ENCODE measurements around the gene FAM240A. TPM values are rescaled to one million over a fixed set of nuclear protein-coding genes. Genes with fewer than 3 reads are reported as not detected.

The FAM240A gene
- total and polyA plus RNA-seq, 2 donors from 2014 or later = 0.44 TPM; not detected in 1

DNA sequence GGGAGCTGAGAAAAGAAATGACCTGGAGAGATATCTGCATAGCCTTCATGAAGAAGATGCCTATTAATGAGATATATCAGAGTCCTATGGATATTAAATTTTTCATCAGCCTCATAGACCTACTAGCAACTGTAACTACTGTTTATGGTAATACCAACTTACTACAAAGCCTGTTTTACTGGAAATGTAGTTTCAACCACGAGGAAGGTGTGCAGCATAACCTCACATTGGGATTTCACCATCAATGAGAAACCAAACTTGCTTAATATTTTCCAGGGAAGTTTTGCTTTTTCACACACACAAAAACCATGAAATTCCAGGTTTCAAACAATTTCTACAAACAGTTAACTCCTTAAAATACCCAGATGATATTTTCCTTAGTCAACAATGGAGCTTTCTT, 31.4 kb downstream of the FAM240A start:
- no peaks in the 10 kb centered on the region for H3K36me3 ChIP-seq (ENCODE audit: control insufficient read depth in 2 of 3, insufficient read depth in 3 of 3, low read length in 3 of 3)
- TF ChIP-seq, protein P1, sequence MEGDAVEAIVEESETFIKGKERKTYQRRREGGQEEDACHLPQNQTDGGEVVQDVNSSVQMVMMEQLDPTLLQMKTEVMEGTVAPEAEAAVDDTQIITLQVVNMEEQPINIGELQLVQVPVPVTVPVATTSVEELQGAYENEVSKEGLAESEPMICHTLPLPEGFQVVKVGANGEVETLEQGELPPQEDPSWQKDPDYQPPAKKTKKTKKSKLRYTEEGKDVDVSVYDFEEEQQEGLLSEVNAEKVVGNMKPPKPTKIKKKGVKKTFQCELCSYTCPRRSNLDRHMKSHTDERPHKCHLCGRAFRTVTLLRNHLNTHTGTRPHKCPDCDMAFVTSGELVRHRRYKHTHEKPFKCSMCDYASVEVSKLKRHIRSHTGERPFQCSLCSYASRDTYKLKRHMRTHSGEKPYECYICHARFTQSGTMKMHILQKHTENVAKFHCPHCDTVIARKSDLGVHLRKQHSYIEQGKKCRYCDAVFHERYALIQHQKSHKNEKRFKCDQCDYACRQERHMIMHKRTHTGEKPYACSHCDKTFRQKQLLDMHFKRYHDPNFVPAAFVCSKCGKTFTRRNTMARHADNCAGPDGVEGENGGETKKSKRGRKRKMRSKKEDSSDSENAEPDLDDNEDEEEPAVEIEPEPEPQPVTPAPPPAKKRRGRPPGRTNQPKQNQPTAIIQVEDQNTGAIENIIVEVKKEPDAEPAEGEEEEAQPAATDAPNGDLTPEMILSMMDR (IDR thresholded peaks at IDR 0.05; ENCODE audit: borderline replicate concordance, extremely low read depth, insufficient read depth) = no peak
- FAIRE-seq (no peak), DNase-seq (no peak)
- H3K27me3 ChIP-seq (ENCODE audit: control insufficient read depth, insufficient read depth, low read length) = no peaks in the 10 kb centered on the region
- H3K9me3 ChIP-seq (ENCODE audit: control insufficient read depth in 2 of 3, insufficient read depth in 1 of 3, low read length in 3 of 3) = peaks cover 0 to 2% (median 0%) of the 10 kb centered on the region in 3 donors
- no peak overlapping the region for H3K27ac ChIP-seq (ENCODE audit: low read depth in 2 of 2, low read length in 2 of 2)
- no peak overlapping the region for H3K4me3 ChIP-seq (ENCODE audit: low read length in 3 of 3)
- H3K9ac ChIP-seq (ENCODE audit: low read length in 3 of 3) = no peak overlapping the region
- intact Hi-C loops (cut with DNase I) = no loop called here
- no peaks in the 10 kb centered on the region for H3K4me1 ChIP-seq (ENCODE audit: control insufficient read depth in 2 of 3, insufficient read depth in 2 of 3, low read depth in 1 of 3, low read length in 3 of 3)

DNA sequence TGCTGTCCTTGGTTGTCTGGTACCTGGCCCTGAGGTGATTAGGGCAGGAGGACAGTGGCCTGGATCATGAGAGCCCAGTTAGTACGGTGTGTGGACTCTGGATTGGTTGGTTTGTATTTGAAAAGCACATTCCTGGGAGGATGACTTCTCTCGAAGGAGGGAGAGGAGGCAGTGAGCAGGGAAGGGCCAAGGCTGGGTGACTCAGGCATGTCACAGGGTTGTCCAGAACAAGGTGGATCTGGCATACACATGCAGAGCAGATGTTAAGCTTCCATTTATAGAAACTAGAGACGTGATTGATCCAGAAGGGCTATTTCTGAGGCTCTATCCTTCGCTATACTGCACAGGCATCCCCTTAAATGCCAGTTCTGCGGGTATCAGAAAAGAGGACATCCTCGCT, 34.4 kb downstream of the FAM240A start:
- no peak overlapping the region for H3K4me3 ChIP-seq (ENCODE audit: low read length in 3 of 3)
- no peaks in the 10 kb centered on the region for H3K36me3 ChIP-seq (ENCODE audit: control insufficient read depth in 2 of 3, insufficient read depth in 3 of 3, low read length in 3 of 3)
- H3K9ac ChIP-seq (ENCODE audit: low read length in 3 of 3) = no peak overlapping the region
- FAIRE-seq (no peak), DNase-seq (no peak)
- H3K4me1 ChIP-seq (ENCODE audit: control insufficient read depth in 2 of 3, insufficient read depth in 2 of 3, low read depth in 1 of 3, low read length in 3 of 3) = no peaks in the 10 kb centered on the region
- H3K27ac ChIP-seq (ENCODE audit: low read depth in 2 of 2, low read length in 2 of 2) = no peak overlapping the region
- H3K9me3 ChIP-seq (ENCODE audit: control insufficient read depth in 2 of 3, insufficient read depth in 1 of 3, low read length in 3 of 3) = no peaks in the 10 kb centered on the region
- intact Hi-C loops (cut with DNase I) = no loop called here
- TF ChIP-seq, protein P1 (IDR thresholded peaks at IDR 0.05; ENCODE audit: borderline replicate concordance, extremely low read depth, insufficient read depth) = no peak
- no peaks in the 10 kb centered on the region for H3K27me3 ChIP-seq (ENCODE audit: control insufficient read depth, insufficient read depth, low read length)

DNA sequence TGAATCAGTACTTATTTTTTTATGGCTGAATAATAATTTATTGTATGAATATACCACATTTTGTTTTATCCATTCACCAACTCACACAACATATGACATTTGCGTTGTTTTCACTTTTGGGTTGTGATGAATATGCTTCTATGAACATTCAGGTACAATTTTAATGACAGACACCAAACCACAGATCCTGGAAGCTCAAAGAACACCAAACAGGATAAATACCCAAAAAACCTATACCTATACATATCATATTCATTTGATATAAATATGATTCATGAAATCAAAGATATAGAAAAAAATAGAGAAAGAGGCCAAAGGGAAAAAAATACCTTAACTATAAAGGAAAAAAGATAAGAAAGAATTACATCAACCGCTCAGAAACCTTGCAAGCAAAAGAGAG, 35.8 kb downstream of the FAM240A start:
- no peaks in the 10 kb centered on the region for H3K36me3 ChIP-seq (ENCODE audit: control insufficient read depth in 2 of 3, insufficient read depth in 3 of 3, low read length in 3 of 3)
- no peaks in the 10 kb centered on the region for H3K27me3 ChIP-seq (ENCODE audit: control insufficient read depth, insufficient read depth, low read length)
- H3K27ac ChIP-seq (ENCODE audit: low read depth in 2 of 2, low read length in 2 of 2) = no peak overlapping the region
- no peaks in the 10 kb centered on the region for H3K4me1 ChIP-seq (ENCODE audit: control insufficient read depth in 2 of 3, insufficient read depth in 2 of 3, low read depth in 1 of 3, low read length in 3 of 3)
- H3K4me3 ChIP-seq (ENCODE audit: low read length in 3 of 3) = no peak overlapping the region
- DNase-seq = no peak
- H3K9ac ChIP-seq (ENCODE audit: low read length in 3 of 3) = no peak overlapping the region
- FAIRE-seq = no peak
- intact Hi-C loops (cut with DNase I) = no loop called here
- TF ChIP-seq, protein P1 (IDR thresholded peaks at IDR 0.05; ENCODE audit: borderline replicate concordance, extremely low read depth, insufficient read depth) = no peak
- peaks cover 0 to 7% (median 0%) of the 10 kb centered on the region in 3 donors for H3K9me3 ChIP-seq (ENCODE audit: control insufficient read depth in 2 of 3, insufficient read depth in 1 of 3, low read length in 3 of 3)

DNA sequence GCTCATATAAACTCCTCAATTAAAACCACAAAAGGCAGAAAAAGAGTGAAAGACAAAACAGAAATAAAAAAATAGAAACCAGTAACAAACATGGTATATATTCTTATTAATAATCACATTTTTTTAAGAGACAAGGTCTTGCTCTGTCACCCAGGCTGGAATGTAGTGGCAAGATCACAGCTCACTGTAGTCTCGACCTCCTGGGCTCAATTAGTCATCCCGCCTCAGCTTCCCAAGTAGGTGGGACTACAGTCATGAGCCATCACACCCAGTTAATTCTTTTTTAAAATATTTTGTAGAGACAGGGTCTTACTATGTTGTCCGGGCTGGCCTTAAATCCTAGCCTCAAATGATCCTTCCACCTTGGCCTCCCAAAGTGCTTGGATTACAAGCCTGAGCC, 37.1 kb downstream of the FAM240A start:
- DNase-seq (no peak), FAIRE-seq (no peak)
- no peak overlapping the region for H3K4me3 ChIP-seq (ENCODE audit: low read length in 3 of 3)
- no peak overlapping the region for H3K27ac ChIP-seq (ENCODE audit: low read depth in 2 of 2, low read length in 2 of 2)
- intact Hi-C loops (cut with DNase I) = no loop called here
- no peaks in the 10 kb centered on the region for H3K27me3 ChIP-seq (ENCODE audit: control insufficient read depth, insufficient read depth, low read length)
- H3K9me3 ChIP-seq (ENCODE audit: control insufficient read depth in 2 of 3, insufficient read depth in 1 of 3, low read length in 3 of 3) = peaks cover 0 to 7% (median 0%) of the 10 kb centered on the region in 3 donors
- TF ChIP-seq, protein P1 (IDR thresholded peaks at IDR 0.05; ENCODE audit: borderline replicate concordance, extremely low read depth, insufficient read depth) = no peak
- H3K36me3 ChIP-seq (ENCODE audit: control insufficient read depth in 2 of 3, insufficient read depth in 3 of 3, low read length in 3 of 3) = no peaks in the 10 kb centered on the region
- no peaks in the 10 kb centered on the region for H3K4me1 ChIP-seq (ENCODE audit: control insufficient read depth in 2 of 3, insufficient read depth in 2 of 3, low read depth in 1 of 3, low read length in 3 of 3)
- no peak overlapping the region for H3K9ac ChIP-seq (ENCODE audit: low read length in 3 of 3)
